ENCODE measurements around the gene ADAMTS14. TPM values are rescaled to one million over a fixed set of nuclear protein-coding genes. Genes with fewer than 3 reads are reported as not detected.

ADAMTS14 gene
- total RNA-seq, 1 experiment from 2014 or later: 0.91 TPM

GRCh38 chr10:70676511-70676910 lies 4.2 kb downstream of the ADAMTS14 start:
- intact Hi-C loops (cut with micrococcal nuclease): no loop called here

DNA sequence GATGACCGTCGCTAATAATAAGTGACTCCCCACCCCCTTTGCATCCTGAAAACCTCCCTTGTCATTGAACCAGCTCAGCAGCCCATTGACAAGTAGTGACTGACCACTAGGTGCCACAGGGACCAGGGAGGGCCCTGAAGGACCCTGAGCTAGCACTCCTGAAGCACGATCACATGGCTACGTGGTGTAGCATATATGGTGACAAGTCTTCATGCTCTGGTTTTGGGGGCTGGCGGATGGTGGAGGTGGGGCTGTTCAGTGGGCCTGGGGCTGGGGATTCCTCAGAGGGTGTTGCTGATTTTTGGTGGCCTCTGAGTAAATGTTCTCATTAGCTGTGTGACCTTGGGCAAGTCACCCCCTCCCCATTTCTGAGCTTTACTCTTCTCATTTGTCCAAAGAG lies 4.7 kb downstream of the ADAMTS14 start:
- Histone ChIP-seq H3K9ac (ENCODE audit: low read length) (no peak overlapping the region), H3K9me3 (ENCODE audit: low read length) (no peaks in the 10 kb centered on the region), H3K79me2 (ENCODE audit: low read length) (no peaks in the 10 kb centered on the region), H4K20me1 (ENCODE audit: low read length) (no peaks in the 10 kb centered on the region), H3K9me2 (replicated peaks; ENCODE audit: low read length) (no peaks in the 10 kb centered on the region), H2AFZ (ENCODE audit: low read length) (no peak overlapping the region), H3F3A (ENCODE audit: low read length, unreplicated experiment) (no peaks in the 10 kb centered on the region), H3K4me1 (ENCODE audit: insufficient read depth, low read length) (peaks cover 21% of the 10 kb centered on the region), H3K4me3 (ENCODE audit: low read length) (no peak overlapping the region), H3K27me3 (ENCODE audit: low read length) (no peaks in the 10 kb centered on the region), H3K27ac (ENCODE audit: low read length) (no peak overlapping the region), H3K4me2 (ENCODE audit: low read length) (no peak overlapping the region), H3K36me3 (ENCODE audit: low read depth, low read length) (no peaks in the 10 kb centered on the region)
- BruUV-seq (replicated peaks): no TSS peak
- ATAC-seq (no peak), DNase-seq (no peak)
- intact Hi-C loops (cut with micrococcal nuclease): no loop called here
- ChIA-PET POLR2A (ENCODE audit: unreplicated experiment) (no interaction called here), CTCF (no interaction called here)
- TF ChIP-seq EZH2phosphoT487 (IDR thresholded peaks at IDR 0.05; ENCODE audit: borderline replicate concordance, low read length): no peak
- TF ChIP-seq EZH2 (IDR thresholded peaks at IDR 0.05; ENCODE audit: low read length, unreplicated experiment): no peak
- TF ChIP-seq, protein P1, sequence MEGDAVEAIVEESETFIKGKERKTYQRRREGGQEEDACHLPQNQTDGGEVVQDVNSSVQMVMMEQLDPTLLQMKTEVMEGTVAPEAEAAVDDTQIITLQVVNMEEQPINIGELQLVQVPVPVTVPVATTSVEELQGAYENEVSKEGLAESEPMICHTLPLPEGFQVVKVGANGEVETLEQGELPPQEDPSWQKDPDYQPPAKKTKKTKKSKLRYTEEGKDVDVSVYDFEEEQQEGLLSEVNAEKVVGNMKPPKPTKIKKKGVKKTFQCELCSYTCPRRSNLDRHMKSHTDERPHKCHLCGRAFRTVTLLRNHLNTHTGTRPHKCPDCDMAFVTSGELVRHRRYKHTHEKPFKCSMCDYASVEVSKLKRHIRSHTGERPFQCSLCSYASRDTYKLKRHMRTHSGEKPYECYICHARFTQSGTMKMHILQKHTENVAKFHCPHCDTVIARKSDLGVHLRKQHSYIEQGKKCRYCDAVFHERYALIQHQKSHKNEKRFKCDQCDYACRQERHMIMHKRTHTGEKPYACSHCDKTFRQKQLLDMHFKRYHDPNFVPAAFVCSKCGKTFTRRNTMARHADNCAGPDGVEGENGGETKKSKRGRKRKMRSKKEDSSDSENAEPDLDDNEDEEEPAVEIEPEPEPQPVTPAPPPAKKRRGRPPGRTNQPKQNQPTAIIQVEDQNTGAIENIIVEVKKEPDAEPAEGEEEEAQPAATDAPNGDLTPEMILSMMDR (conservative IDR thresholded peaks at IDR 0.05; ENCODE audit: low read depth, low read length): no peak

More at GRCh38 chr10:70676511-70676910, 4.2 kb downstream of the ADAMTS14 start:
- H3F3A ChIP-seq (ENCODE audit: low read length, unreplicated experiment): no peaks in the 10 kb centered on the region
- ChIA-PET POLR2A (ENCODE audit: unreplicated experiment) (interaction anchor here (0.5 kb wide), 1 partner anchor 132 kb away, joined by 4 read pairs; no protein-coding TSS in a partner anchor), CTCF (no interaction called here)
- no peaks in the 10 kb centered on the region for H3K36me3 ChIP-seq (ENCODE audit: low read depth, low read length)
- H3K4me1 ChIP-seq (ENCODE audit: insufficient read depth, low read length): peaks cover 21% of the 10 kb centered on the region
- H3K9me3 ChIP-seq (ENCODE audit: low read length): no peaks in the 10 kb centered on the region
- no peak overlapping the region for H2AFZ ChIP-seq (ENCODE audit: low read length)
- H3K9ac ChIP-seq (ENCODE audit: low read length): no peak overlapping the region
- no peaks in the 10 kb centered on the region for H4K20me1 ChIP-seq (ENCODE audit: low read length)
- ATAC-seq: no peak
- H3K4me3 ChIP-seq (ENCODE audit: low read length): no peak overlapping the region
- no peak for DNase-seq
- no TSS peak for BruUV-seq (replicated peaks)
- no peaks in the 10 kb centered on the region for H3K79me2 ChIP-seq (ENCODE audit: low read length)
- no peaks in the 10 kb centered on the region for H3K27me3 ChIP-seq (ENCODE audit: low read length)
- H3K9me2 ChIP-seq (replicated peaks; ENCODE audit: low read length): no peaks in the 10 kb centered on the region
- TF ChIP-seq EZH2 (IDR thresholded peaks at IDR 0.05; ENCODE audit: low read length, unreplicated experiment) (no peak), EZH2phosphoT487 (IDR thresholded peaks at IDR 0.05; ENCODE audit: borderline replicate concordance, low read length) (no peak)
- TF ChIP-seq, protein P1 (conservative IDR thresholded peaks at IDR 0.05; ENCODE audit: low read depth, low read length): no peak
- no peak overlapping the region for H3K27ac ChIP-seq (ENCODE audit: low read length)
- no peak overlapping the region for H3K4me2 ChIP-seq (ENCODE audit: low read length)

DNA sequence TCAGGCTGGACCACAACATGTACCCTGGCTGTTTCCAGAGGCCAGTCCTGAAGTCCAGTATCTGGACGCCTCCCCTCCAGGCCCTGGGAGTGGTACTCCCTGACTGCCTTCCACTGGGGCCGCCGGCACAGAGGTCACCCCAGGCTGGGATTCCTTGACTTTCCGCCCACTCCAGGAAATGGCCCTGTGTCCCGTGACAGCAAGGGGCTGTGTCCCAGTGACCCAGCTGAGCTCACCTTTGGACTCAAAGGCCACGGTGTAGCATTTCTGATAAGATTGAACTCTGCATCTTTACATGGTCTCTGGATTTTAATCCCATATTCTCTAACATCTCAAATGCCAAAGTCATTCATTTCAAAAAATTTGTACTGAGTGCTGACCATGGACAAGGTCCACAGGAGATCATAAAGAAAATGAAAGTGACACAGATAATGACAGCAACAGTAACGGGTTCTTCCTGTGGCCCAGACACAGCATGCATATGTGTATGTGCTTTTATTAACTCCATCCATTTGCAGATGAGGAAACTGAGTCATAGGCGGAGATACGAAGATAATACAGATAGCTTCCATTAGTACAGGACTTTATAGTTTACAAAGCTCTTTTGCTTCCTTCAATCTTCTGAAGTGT lies 5.4 kb downstream of the ADAMTS14 start:
- H3K4me3 ChIP-seq (ENCODE audit: low read length): no peak overlapping the region
- H3K79me2 ChIP-seq (ENCODE audit: low read length): no peaks in the 10 kb centered on the region
- H3K4me2 ChIP-seq (ENCODE audit: low read length): no peak overlapping the region
- no peak for ATAC-seq
- H3K27ac ChIP-seq (ENCODE audit: low read length): no peak overlapping the region
- H4K20me1 ChIP-seq (ENCODE audit: low read length): no peaks in the 10 kb centered on the region
- H3K9me2 ChIP-seq (replicated peaks; ENCODE audit: low read length): no peaks in the 10 kb centered on the region
- no peaks in the 10 kb centered on the region for H3K9me3 ChIP-seq (ENCODE audit: low read length)
- no peaks in the 10 kb centered on the region for H3F3A ChIP-seq (ENCODE audit: low read length, unreplicated experiment)
- H2AFZ ChIP-seq (ENCODE audit: low read length): no peak overlapping the region
- CTCF ChIA-PET: no interaction called here
- H3K4me1 ChIP-seq (ENCODE audit: insufficient read depth, low read length): peaks cover 20% of the 10 kb centered on the region
- TF ChIP-seq EZH2 (IDR thresholded peaks at IDR 0.05; ENCODE audit: low read length, unreplicated experiment): no peak
- H3K36me3 ChIP-seq (ENCODE audit: low read depth, low read length): no peaks in the 10 kb centered on the region
- H3K9ac ChIP-seq (ENCODE audit: low read length): no peak overlapping the region
- DNase-seq: no peak
- H3K27me3 ChIP-seq (ENCODE audit: low read length): no peaks in the 10 kb centered on the region
- BruUV-seq (replicated peaks): no TSS peak
- intact Hi-C loops (cut with micrococcal nuclease): no loop called here
- POLR2A ChIA-PET (ENCODE audit: unreplicated experiment): no interaction called here

Data from PC-3 (cell line).